GM12875 (cell line): ENCODE data around the gene PPIF.
A peak's percentile ranks its signal among the peaks of the same experiment; 100 is the strongest.

Experiments
- H3K4me3 ChIP-seq: one replicate; pipeline ENCODE4 v1.5.1; 2011; ENCODE audit warnings: low read depth, low read length, control low read depth
- CTCF ChIP-seq: IDR thresholded peaks from 2 replicates; pipeline ENCODE4 v1.5.1; 2011; ENCODE audit warnings: low read depth, mild to moderate bottlenecking, control low read depth, inconsistent platforms, low read length, moderate library complexity, borderline replicate concordance; ENCODE audit not compliant: insufficient read depth

Gene PPIF

GRCh38 chr10:79390551-79391229 lies 43.4 kb downstream of the PPIF start:
- no peak overlapping the region for H3K4me3 ChIP-seq
- peak; percentile 45; the same call in 1 of the 2 replicates for TF ChIP-seq CTCF

DNA sequence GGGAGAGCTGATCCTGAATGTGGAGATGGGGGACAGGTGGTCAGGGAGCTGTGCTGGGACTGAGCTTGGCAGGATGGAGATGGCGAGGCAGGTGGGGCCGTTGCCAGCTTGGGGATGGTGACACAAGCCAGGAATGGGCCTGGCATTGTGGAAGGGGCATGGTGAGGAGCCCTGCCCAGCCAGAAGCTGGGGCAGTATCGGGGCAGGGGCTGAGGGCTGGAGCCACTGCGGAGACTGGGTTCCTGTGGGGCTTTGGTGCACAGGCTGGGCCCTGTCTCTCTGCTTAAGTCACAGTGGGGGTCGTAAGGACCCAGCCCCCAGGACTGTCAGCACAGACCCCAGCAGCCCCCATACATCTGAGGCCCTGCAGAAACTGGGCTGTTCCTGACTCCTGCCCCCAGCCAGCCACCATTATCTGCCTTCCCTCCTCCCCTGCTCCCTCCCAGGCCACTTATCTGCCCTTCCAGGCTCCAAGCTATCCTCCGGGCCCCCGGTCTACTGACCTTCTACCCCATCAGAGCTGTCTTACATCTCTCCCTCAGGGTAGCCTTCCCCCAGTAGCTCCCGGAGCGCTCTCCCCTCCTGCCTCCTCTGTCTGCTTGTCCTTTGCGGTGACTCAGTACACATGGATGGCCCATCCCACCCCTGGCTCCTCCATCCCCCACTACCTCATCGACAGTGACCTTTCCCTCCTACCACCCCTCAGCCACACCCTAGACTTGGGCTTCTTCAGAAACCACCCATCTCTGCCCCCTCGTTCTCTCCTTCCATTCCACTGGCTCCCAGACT lies 44.2 kb downstream of the PPIF start:
- no peak for TF ChIP-seq CTCF
- no peak overlapping the region for H3K4me3 ChIP-seq

- TF ChIP-seq CTCF = no peak
- no peak overlapping the region for H3K4me3 ChIP-seq
Observed at GRCh38 chr10:79392020-79392398, 44.7 kb downstream of the PPIF start.

DNA sequence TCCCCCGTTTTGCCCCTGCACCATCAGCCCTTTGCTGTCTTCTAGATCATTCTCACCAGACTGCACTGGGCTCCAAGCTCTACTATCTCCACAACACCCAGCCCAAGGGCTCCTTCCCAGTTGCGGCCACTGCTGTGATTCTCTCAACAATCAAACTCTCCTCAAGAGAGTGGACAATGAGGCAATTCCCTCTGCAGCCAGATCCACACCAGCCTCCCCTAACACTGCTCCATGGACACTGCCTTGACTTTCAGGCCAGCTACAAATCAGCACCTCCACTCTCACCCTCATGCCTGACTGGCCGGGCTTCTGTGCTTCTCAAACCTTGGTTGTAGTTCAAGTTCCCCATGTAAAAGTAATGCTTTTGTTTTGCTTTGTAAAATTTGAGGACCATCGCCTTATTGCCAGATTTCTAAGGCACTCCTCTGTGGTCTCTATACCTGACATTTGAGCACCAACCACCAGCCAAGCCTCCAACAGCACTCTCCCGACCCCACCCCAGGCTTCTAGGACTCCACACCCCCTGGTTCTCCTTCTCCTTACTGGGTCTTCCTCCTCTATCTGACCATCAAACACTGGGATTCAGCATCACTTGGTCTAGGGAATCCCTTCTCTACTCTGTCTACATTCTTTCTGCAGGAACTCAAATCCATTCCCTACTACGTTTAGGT lies 45.4 kb downstream of the PPIF start:
- H3K4me3 ChIP-seq = no peak overlapping the region
- TF ChIP-seq CTCF = no peak

- H3K4me3 ChIP-seq = no peak overlapping the region
- TF ChIP-seq CTCF = no peak
Observed at GRCh38 chr10:79393221-79393923, 46.1 kb downstream of the PPIF start.

DNA sequence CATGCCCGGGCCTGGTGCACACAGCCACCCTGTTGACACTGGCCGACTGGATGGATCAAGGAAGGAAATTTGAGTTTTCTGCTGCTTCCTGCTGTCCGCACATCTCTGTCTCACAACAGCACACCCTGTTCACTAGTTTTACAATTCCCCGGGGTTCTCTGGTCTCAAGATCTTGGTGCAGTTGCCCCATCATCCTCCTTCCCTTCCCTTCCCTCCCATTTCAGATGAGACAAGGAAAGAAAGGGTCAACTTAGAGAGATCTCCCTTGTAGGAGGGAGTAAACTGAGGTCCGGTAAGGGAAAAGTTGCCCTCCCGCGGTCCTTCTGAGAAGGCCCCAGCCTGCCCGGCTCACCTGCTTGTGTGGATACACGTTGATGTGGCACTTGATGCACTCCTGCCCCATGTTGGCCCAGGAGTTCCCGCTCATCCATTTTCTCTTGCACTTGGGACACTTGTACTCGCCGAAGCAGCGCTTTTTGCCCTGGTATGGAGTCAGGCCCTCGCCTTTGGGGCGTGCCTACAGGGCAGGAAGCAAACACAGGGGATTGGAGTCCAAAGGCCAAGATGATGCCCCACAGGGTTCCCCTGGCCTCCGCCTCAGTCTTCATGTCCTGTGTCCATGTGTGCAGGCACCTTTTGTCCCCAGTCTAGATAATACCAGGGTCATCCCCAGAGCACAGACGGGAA lies 46.8 kb downstream of the PPIF start:
- TF ChIP-seq CTCF = no peak
- no peak overlapping the region for H3K4me3 ChIP-seq
